GM21381 (cell line): ENCODE data around the gene GPRASP1.

ENCODE experiments used
- ATAC-seq: cut with Tn5 transposase; IDR thresholded peaks from one replicate; pipeline ENCODE4 v1.9.1; 2021; ENCODE audit warnings: mild to moderate bottlenecking, moderate library complexity; ENCODE audit not compliant: unreplicated experiment

GPRASP1 gene

GRCh38 chrX:102694749-102695148 lies 43.5 kb downstream of the GPRASP1 start:
- ATAC-seq = no peak

DNA sequence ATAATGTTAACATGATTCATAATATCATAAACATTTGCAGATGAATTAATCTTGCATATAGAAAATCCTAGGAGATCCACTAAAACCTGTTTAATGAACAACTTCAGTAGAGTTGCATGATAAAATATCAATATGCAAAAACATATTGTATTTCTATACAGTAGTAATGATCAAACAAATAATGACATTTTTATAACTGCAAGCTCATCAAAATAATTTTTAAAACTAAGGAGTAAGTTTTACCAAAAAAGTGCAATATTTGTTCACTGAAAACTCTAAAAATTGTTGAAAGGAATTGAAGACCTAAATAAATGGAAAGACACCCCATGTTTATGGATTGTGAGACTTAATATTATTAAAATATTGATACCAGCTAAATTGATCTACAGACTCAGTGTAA lies 45.0 kb downstream of the GPRASP1 start:
- ATAC-seq = no peak

- no peak for ATAC-seq
Observed at GRCh38 chrX:102697494-102697893, 46.2 kb downstream of the GPRASP1 start.
